Cortex of kidney (tissue), 1 donor: ENCODE data around the gene PSMB11.

Experiments
- DNase-seq: peaks from one replicate; lab custom pipeline; 2025; lab: John Stamatoyannopoulos, UW

Gene PSMB11

DNA sequence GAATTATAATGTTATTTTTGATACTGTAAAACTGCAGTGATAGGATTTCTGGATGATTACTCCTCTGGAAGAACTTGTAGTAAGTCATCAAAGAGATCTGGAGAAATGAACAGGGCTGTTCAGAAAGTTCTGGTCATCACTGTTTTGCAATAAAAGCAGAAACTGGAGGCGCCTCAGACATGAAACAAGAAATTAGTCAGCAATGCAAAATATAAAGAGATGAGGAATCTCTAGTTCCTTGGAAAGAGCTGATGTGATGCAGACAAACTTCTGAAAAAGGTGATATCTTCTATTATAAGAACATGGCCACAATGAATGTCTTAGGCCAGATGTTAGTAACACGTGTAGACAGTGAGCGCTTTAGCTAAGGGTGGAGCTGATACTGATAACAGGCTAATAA is 43.4 kb downstream of the PSMB11 start:
- DNase-seq: no peak

DNA sequence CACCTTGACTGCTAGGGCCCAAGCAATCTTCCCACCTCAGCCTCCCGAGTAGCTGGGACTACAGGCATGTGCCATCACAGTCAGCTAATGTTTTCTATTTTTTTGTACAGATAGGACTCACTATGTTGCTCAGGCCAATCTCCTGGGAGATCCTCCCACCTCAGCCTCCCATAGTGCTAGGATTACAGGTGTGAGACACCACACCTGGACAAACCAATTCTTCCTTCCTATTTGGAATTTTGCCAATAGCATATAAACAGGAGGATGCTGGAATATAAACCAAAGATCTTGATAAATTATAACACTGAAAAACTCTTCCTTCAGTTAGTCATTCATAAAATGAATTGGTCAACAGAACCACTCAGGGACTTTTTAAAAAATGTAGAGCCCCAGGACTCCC is 44.6 kb downstream of the PSMB11 start:
- DNase-seq: no peak

DNA sequence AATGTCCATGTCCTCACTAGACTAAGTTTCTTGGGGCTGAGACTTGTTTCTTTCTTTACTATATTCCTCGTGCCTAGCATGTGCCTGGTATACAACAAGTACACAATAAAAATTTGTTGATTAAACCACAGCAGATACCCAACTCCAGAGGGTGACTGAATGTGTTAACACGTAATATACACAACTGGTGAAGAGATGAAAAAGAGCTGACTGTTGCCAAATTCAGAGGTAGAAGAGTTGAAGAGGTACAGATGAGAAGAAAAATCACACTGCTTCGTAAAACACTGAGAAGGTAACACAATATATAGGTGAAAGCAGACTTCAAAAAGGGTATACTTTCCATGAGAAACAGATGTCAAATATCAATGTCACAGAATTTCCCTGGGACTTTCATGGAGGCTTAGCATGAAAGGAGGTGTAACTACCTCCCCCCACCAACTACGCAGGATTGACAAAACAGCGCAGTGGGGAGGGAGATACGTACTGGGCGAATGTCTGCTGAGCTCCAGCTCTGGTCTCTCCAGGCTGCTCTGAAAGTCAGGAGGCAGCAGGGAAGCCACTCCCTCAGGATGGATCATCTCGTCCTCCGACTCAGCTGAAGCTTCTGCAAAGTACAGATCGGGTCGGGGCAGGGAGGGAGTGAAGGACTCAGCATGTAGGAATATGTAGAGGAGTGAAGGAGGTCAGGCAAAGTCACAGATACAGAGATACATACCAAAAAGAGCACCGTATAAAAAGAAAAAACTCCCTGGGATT is 47.7 kb downstream of the PSMB11 start:
- DNase-seq: no peak

DNA sequence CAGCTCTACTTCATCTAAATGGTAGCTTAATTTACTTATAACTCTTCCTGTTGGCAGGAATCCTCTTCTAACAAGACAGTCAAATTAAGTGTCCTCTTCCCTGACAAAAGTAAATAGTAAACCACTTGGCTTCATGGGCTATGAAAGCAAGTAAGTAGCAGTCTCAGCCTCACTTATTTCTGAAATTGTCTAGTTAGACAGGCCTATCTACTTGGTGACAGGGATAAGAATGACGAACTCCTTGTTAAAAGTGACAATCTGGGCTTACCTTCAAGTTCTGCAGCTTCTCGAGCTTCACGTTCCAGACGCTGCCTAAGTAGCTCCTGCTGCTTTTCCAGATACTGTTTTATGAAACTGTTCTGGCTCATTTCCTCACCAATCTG is 48.2 kb downstream of the PSMB11 start:
- DNase-seq: no peak

DNA sequence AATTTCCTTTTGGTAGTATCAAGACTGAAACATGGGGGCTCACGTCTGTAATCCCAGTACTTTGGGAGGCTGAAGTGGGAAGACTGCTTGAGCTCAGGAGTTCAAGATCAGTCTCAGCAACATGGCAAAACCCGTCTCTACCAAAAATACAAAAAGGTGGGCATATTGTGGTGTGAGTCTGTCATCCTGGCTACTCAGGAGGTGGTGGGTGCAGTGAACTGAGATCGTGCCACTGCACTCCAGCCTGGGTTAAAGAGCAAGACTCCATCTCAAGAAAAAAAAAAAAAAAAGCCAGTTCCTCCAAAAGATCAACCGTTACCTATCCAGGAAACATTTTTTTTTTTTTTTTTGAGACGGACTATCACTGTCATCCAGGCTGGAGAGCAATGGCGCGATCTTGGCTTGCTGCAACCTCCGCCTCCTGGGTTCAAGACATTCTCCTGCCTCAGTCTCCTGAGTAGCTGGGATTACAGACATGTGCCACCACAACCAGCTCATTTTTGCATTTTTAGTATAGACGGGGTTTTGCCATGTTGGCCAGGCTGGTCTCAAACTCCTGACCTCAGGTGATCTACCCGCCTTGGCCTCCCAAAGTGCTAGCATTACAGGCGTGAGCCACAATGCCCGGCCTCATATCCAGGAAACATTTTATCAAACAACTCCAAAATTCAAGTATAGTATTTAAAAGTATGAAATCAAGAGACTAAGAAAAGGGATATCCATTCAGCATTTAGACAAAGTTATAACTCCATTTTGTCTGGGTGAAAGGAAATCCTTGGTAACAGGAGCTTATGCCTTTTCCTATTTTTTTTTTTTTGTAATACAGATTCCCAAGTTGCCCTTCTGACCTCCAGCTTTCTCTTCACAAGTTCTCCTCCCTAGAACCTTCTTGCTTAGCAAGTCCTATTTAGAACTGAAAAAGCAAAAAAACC is 49.5 kb downstream of the PSMB11 start:
- DNase-seq: no peak

DNA sequence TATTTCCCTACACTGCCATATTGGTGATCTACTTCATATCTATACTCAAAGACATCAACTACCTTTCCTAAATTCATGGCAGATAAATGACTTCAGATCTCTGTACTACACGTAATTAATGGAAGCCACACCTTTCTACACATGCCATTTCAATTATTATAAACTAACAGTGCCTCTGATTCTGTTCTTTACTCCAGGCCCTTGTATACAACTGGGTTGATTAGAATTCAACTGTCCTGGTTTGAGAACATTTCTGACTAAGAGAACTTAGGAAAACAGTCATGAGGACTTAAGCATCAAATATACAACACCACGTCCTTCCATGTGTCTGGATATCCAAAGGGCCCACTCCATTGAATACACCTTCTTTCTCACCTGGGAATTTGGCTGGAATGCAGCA is 51.1 kb downstream of the PSMB11 start:
- DNase-seq: no peak

DNA sequence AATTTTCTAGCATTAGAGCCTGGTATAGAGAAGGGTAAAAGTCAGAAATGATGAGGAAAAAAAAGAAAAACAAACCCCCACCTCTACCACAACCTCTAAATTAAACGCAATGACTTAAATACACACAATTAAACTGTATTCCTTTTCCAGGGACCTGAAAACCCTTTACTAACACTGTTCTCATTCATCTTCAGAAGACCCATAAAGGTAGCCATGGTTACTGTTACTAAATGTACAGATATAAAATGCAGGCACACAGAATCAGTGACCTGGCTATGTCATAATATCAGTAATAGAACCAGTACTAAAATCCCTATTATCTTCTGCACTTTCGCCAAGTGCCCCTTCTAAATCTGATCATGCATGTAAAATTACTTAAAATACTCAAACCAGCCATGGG is 51.5 kb downstream of the PSMB11 start:
- no peak for DNase-seq
